Heart left ventricle (tissue), 16 donors: Measurements from ENCODE around the gene VWA3A. TPM values are rescaled to one million over a fixed set of nuclear protein-coding genes. Genes with fewer than 3 reads are reported as not detected.

Source experiments
- ATAC-seq, 4 donors: fragments of 200-7000 bp; cut with Tn5 transposase; one replicate each; pipeline ENCODE4 v1.9.1; 2020 to 2022; ENCODE audit warnings: moderate library complexity in 4 of 4, mild to moderate bottlenecking in 3 of 4, moderate number of reproducible peaks in 1 of 4
- DNase-seq, 5 donors: peaks; one replicate each; pipeline ENCODE4 v3.0.0-alpha.2; 2020
- H3K27ac ChIP-seq, 12 donors: fragments of 200-600 bp; sonication (generic) in 4 of 12; one replicate each; pipeline versions ENCODE4 v1.5.0 to v1.8.0; 2016 to 2022; ENCODE audit warnings: mild to moderate bottlenecking in 2 of 12
- H3K27me3 ChIP-seq, 9 donors: fragments of 200-600 bp; sonication (generic) in 2 of 9; one replicate each; pipeline versions ENCODE4 v1.5.1 to v1.8.0; 2016 to 2022; ENCODE audit warnings: mild to moderate bottlenecking in 3 of 9
- H3K36me3 ChIP-seq, 9 donors: fragments of 200-600 bp; sonication (generic) in 2 of 9; one replicate each; pipeline versions ENCODE4 v1.5.0 to v1.8.0; 2018 to 2022; ENCODE audit warnings: mild to moderate bottlenecking in 2 of 9
- H3K4me1 ChIP-seq, 12 donors: fragments of 200-600 bp; sonication (generic) in 4 of 12; one replicate each; pipeline versions ENCODE4 v1.5.0 to v1.8.0; 2016 to 2022; ENCODE audit warnings: mild to moderate bottlenecking in 3 of 12
- H3K4me3 ChIP-seq, 12 donors: fragments of 200-600 bp; sonication (generic) in 4 of 12; one replicate each; pipeline versions ENCODE4 v1.5.0 to v1.8.0; 2017 to 2022; ENCODE audit warnings: mild to moderate bottlenecking in 9 of 12, moderate library complexity in 4 of 12
- H3K9me3 ChIP-seq, 12 donors: fragments of 200-600 bp; sonication (generic) in 4 of 12; one replicate each; pipeline versions ENCODE4 v1.5.0 to v1.8.0; 2016 to 2022; ENCODE audit warnings: mild to moderate bottlenecking in 1 of 12
- POLR2A ChIP-seq, 2 donors: fragments of 450-650 bp; IDR thresholded peaks; one replicate each; pipeline ENCODE4 v1.6.1; 2017; ENCODE audit warnings: antibody characterized with exemption in 2 of 2, mild to moderate bottlenecking in 2 of 2, moderate library complexity in 2 of 2
- WGBS, 4 donors: extraction: QIAGEN DNeasy Blood & Tissue Kit in 2 of 4; methylation state at CpG; one replicate each; pipeline versions ENCODE4 v1.1.5 to v1.1.7; 2013 to 2018; 5-methylcytosine and 5-hydroxymethylcytosine counted together
- intact Hi-C, 10 donors: fragments of 100-400 bp; cut with DNase I; formaldehyde crosslinking; loops; one replicate each; pipeline versions ENCODE4 v1.11.1 to v1.14.2; 2022
- polyA plus RNA-seq, 2 donors: library from polyadenylated mRNA; stranded (reverse); fragments of 200-250 nt; gene quantifications; one replicate each; pipeline ENCODE4 v1.2.3, GENCODE V29; 2013
- total RNA-seq, 9 donors: library from RNA; depleted of rRNA in 2 of 9; stranded (reverse); fragments of >200 nt in 2 of 9; fragmentation: NEBNext Ultra II Directional in 3 of 9; extraction: Animal tissue kit (Norgen Biotek cat#: 25700) in 3 of 9; gene quantifications; one replicate each; pipeline versions ENCODE4 v1.1.0 to v1.2.4, GENCODE V29; 2016 to 2023
- TF ChIP-seq, protein P1 (sequence below), 12 donors: fragments of 200-600 bp; sonication (generic) in 4 of 12; IDR thresholded peaks; one replicate each; pipeline versions ENCODE4 v1.5.0 to v1.8.0; 2018 to 2022; ENCODE audit warnings: antibody characterized with exemption in 12 of 12, mild to moderate bottlenecking in 5 of 12
- donor health status: ischemic (EF 13 %, LVEDD 7.1; RV severe dilation, severe dysfunction).
- donor health status: healthy with polysubstance abuse.
- donor health status: DM: no; HTN: yes; CAD: no.
- donor health status: DM: no; HTN: no; CAD: no.
- donor health status: ischemic (EF 25% LVEDD 6.9; RV normal size, moderate dysfunction).
- donor health status: ischemic (EF 25% LVEDD 5.7; RV mildly dilated, moderate dysfunction).
- donor health status: healthy.
- donor health status: DM: yes; HTN: yes; CAD: no.
- donor health status: ischemic (EF 35%, LVEDD 5.7; RV mildly dilated, moderate dysfunction).
- donor health status: nonischemic (EF 11% LVEDD 7.7; RV severe dilation, severe dysfunction).
- donor health status: DM: yes; HTN: yes; CAD: no.
- donor health status: PGD.
- donor health status: ischemic (EF 29% LVEDD 5.4; RV normal size, mild dysfunction).
- donor health status: nonischemic (EF 23%, LVEDD 6.1; RV moderate dilation, normal function).

Gene VWA3A
- total and polyA plus RNA-seq, 11 donors = 0.03 to 1.3 (median 0.58) TPM; not detected in 1

DNA sequence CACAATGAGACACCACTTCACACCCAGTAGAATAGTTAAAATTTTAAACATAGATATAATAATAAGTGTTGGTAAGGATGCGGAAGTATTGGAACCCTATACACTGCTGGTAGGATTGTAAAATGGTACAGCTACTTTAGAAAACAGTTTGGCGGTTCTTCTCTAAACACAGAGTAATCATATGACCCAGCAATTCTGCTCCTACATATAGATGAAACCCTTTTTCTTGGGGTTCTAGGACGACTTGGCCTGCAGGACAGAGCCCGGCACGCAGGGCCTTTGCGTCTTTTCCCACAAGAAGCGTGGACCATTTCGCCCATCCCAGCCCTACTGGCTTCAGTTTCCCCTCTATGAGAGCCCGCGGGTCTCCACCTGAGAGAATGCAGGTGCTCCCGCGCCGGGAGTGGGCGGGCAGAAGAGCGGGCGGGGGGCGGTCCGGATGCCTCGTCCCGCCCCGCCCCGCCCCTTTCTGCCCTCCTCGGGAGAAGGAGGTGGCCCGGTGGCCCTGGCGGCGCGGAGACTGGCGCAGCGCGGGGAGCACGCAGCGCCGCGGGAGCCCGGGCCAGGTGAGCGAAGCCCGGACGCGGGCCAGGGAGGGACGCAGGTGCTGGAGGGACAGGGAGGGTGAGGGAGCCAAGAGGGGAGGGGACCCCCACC, 69.8 kb downstream of the VWA3A start, which contains the start of gene SDR42E2:
Gene SDR42E2, plus strand, starts transcription at position 508 of the 657 bp plus-strand sequence. CDS start 3,077 bp downstream, outside the sequence.
- Histone ChIP-seq H3K4me3 (peak within 1 kb of the TSS in 4 of 12 donors; percentile 1 to 21 (median 16)), H3K4me1 (peaks cover 0 to 7% (median 0%) of the 10 kb centered on the region in 12 donors), H3K27ac (no peak within 1 kb of the TSS), H3K27me3 (peaks cover 5 to 32% (median 15%) of the 10 kb centered on the region in 9 donors), H3K9me3 (peaks cover 0 to 5% (median 0%) of the 10 kb centered on the region in 12 donors), H3K36me3 (no peaks in the 10 kb centered on the region)
- 6 to 16% (median 7%) methylated on average over 22 to 40 of the region's 40 CpGs for WGBS, 4 donors
- no peak for TF ChIP-seq POLR2A (IDR thresholded peaks at IDR 0.05)
- TF ChIP-seq, protein P1, sequence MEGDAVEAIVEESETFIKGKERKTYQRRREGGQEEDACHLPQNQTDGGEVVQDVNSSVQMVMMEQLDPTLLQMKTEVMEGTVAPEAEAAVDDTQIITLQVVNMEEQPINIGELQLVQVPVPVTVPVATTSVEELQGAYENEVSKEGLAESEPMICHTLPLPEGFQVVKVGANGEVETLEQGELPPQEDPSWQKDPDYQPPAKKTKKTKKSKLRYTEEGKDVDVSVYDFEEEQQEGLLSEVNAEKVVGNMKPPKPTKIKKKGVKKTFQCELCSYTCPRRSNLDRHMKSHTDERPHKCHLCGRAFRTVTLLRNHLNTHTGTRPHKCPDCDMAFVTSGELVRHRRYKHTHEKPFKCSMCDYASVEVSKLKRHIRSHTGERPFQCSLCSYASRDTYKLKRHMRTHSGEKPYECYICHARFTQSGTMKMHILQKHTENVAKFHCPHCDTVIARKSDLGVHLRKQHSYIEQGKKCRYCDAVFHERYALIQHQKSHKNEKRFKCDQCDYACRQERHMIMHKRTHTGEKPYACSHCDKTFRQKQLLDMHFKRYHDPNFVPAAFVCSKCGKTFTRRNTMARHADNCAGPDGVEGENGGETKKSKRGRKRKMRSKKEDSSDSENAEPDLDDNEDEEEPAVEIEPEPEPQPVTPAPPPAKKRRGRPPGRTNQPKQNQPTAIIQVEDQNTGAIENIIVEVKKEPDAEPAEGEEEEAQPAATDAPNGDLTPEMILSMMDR (IDR thresholded peaks at IDR 0.05) = no peak
- intact Hi-C loops = no loop called here
- ATAC-seq (no peak), DNase-seq (no peak)

DNA sequence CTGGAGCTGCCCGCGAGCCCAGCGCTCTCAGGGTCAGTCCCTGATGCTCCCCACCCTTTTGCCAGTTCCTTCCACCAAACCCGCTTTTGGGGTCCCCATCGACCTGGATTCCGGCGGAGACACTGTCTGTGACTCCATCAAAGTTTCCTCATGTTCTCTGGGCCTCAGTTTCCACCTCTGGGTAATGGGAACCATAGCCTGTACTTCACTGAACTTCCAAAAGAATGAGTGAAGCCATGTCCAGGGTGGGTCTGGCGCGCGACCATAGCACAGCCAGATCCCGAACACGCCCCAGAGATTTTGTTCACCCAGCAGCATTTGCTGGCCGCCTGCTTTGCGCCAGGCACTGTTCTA, 70.3 kb downstream of the VWA3A start:
- H3K9me3 ChIP-seq = peaks cover 0 to 5% (median 0%) of the 10 kb centered on the region in 12 donors
- ATAC-seq (no peak), DNase-seq (no peak)
- no peaks in the 10 kb centered on the region for H3K36me3 ChIP-seq
- no peak overlapping the region for H3K27ac ChIP-seq
- TF ChIP-seq, protein P1 (IDR thresholded peaks at IDR 0.05) = no peak
- TF ChIP-seq POLR2A (IDR thresholded peaks at IDR 0.05) = no peak
- peaks cover 5 to 32% (median 15%) of the 10 kb centered on the region in 9 donors for H3K27me3 ChIP-seq
- intact Hi-C loops = no loop called here
- WGBS, 4 donors = 25 to 43% (median 29%) methylated on average over 7 to 14 of the region's 14 CpGs
- peaks cover 0 to 7% (median 0%) of the 10 kb centered on the region in 12 donors for H3K4me1 ChIP-seq
- peak overlapping the region in 3 of 12 donors; percentile 1 to 18 (median 14) for H3K4me3 ChIP-seq

DNA sequence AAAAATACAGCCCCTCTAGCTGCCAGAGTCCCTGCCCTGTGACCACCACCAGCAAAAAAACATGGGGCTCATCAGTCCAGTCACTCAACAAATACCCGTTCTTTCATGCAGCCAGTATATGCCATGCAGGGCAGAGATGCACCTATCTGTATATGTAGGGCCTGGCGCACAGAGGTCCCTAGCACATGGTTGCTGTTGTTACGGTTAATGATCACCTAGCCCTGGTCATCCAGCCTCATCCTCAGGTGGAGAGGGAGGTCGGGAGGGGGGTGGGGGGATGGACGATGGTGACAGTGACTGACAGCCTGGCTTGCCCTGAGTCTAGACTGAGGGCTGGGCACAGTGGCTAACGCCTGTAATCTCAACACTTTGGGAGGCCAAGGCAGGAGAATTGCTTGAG, 71.5 kb downstream of the VWA3A start:
- Histone ChIP-seq H3K36me3 (no peaks in the 10 kb centered on the region), H3K27me3 (peaks cover 5 to 32% (median 15%) of the 10 kb centered on the region in 9 donors), H3K4me3 (no peak overlapping the region), H3K4me1 (peaks cover 0 to 7% (median 0%) of the 10 kb centered on the region in 12 donors), H3K9me3 (peaks cover 0 to 5% (median 0%) of the 10 kb centered on the region in 12 donors), H3K27ac (no peak overlapping the region)
- ATAC-seq (no peak), DNase-seq (no peak)
- intact Hi-C loops = no loop called here
- 76 to 87% (median 83%) methylated on average over 3 to 6 of the region's 6 CpGs for WGBS, 4 donors
- TF ChIP-seq, protein P1 (IDR thresholded peaks at IDR 0.05) = no peak
- no peak for TF ChIP-seq POLR2A (IDR thresholded peaks at IDR 0.05)

DNA sequence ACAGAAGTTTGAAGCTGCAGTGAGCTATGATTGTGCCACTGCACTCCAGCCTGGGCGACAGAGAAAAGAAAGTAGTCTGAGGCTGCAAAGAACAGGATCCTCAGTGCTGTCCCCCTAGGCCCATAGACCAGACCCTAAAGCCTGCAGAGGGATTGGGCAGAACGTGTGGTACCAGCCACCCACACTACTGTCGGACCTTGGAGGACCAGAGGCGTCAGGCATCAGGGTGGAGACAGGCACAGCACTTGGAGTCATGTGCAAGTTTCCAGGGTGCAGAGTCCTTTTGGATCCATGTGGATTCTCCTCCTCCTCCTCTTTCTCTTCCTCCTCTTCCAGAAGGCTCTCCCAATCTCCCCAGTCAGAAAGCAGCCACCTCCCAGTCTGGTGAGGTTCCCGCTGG, 72.1 kb downstream of the VWA3A start:
- DNase-seq (no peak), ATAC-seq (no peak)
- peaks cover 0 to 5% (median 0%) of the 10 kb centered on the region in 12 donors for H3K9me3 ChIP-seq
- intact Hi-C loops = no loop called here
- H3K4me3 ChIP-seq = no peak overlapping the region
- no peak overlapping the region for H3K27ac ChIP-seq
- peaks cover 0 to 7% (median 0%) of the 10 kb centered on the region in 12 donors for H3K4me1 ChIP-seq
- no peak for TF ChIP-seq POLR2A (IDR thresholded peaks at IDR 0.05)
- TF ChIP-seq, protein P1 (IDR thresholded peaks at IDR 0.05) = no peak
- no peaks in the 10 kb centered on the region for H3K36me3 ChIP-seq
- H3K27me3 ChIP-seq = peaks cover 5 to 32% (median 15%) of the 10 kb centered on the region in 9 donors
- 83 to 91% (median 85%) methylated on average over 5 of the region's 5 CpGs for WGBS, 4 donors
